GM12892 (cell line): ENCODE results near the gene KNDC1.

ENCODE experiments used
- DNase-seq: peaks from one replicate; pipeline ENCODE4 v3.0.0; 2011; ENCODE audit not compliant: insufficient read length
- FAIRE-seq: peaks from 2 replicates; lab custom pipeline; 2011; peaks lifted over from hg19 to GRCh38; lab: Jason Lieb, UNC
- POLR2A ChIP-seq: IDR thresholded peaks from 2 replicates; pipeline ENCODE4 v1.6.1; 2011; ENCODE audit warnings: low read depth, low read length, control low read depth
- POLR2AphosphoS5 ChIP-seq: IDR thresholded peaks from 2 replicates; pipeline ENCODE4 v1.6.1; 2011; ENCODE audit warnings: low read depth, low read length, control low read depth
- TAF1 ChIP-seq: IDR thresholded peaks from 2 replicates; pipeline ENCODE4 v1.6.1; 2011; ENCODE audit warnings: low read depth, mild to moderate bottlenecking, control low read depth, low read length, borderline replicate concordance

KNDC1 gene

GRCh38 chr10:133121479-133121878 is 38.5 kb upstream of the KNDC1 start:
- no peak for FAIRE-seq
- no peak for TF ChIP-seq TAF1
- TF ChIP-seq POLR2AphosphoS5 = no peak
- DNase-seq = no peak

- no peak for DNase-seq
- no peak for TF ChIP-seq POLR2AphosphoS5
- no peak for FAIRE-seq
Measured at GRCh38 chr10:133122171-133122935, 37.7 kb upstream of the KNDC1 start.

GRCh38 chr10:133123050-133123745 is 36.8 kb upstream of the KNDC1 start:
- DNase-seq (no peak), FAIRE-seq (no peak)
- TF ChIP-seq POLR2AphosphoS5 (no peak), POLR2A (no peak), TAF1 (no peak)

- TF ChIP-seq POLR2A (no peak), POLR2AphosphoS5 (no peak), TAF1 (no peak)
- DNase-seq (no peak), FAIRE-seq (no peak)
Measured at GRCh38 chr10:133123746-133124356, 36.2 kb upstream of the KNDC1 start.

- DNase-seq (no peak), FAIRE-seq (no peak)
- TF ChIP-seq TAF1 (no peak), POLR2A (no peak), POLR2AphosphoS5 (no peak)
Measured at GRCh38 chr10:133124357-133125211, 35.4 kb upstream of the KNDC1 start.

GRCh38 chr10:133125901-133126300 is 34.1 kb upstream of the KNDC1 start:
- DNase-seq = no peak
- no peak for FAIRE-seq
- TF ChIP-seq POLR2A (no peak), TAF1 (no peak), POLR2AphosphoS5 (no peak)

- DNase-seq (peak; percentile 24), FAIRE-seq (no peak)
- TF ChIP-seq POLR2AphosphoS5 (no peak), POLR2A (no peak), TAF1 (no peak)
Measured at GRCh38 chr10:133126431-133127290, 33.4 kb upstream of the KNDC1 start.

GRCh38 chr10:133127291-133128125 is 32.5 kb upstream of the KNDC1 start:
- FAIRE-seq = no peak
- TF ChIP-seq TAF1 (no peak), POLR2AphosphoS5 (no peak), POLR2A (no peak)
- peak; percentile 25 for DNase-seq

GRCh38 chr10:133128126-133129070 is 31.6 kb upstream of the KNDC1 start:
- peak; percentile 28 for DNase-seq
- no peak for TF ChIP-seq POLR2A
- TF ChIP-seq TAF1 = no peak
- no peak for TF ChIP-seq POLR2AphosphoS5
- FAIRE-seq = no peak
